Psoas muscle (tissue), 8 donors: ENCODE results near the gene MAT2A. TPM values are rescaled to one million over a fixed set of nuclear protein-coding genes. Genes with fewer than 3 reads are reported as not detected.

Experiments
- ATAC-seq, 4 donors: fragments of 200-7000 bp; cut with Tn5 transposase; one replicate each; pipeline ENCODE4 v1.9.1; 2020; ENCODE audit warnings: moderate library complexity in 3 of 4, mild to moderate bottlenecking in 2 of 4
- DNase-seq, 2 donors: peaks; one replicate each; pipeline ENCODE4 v3.0.0-alpha.2; 2020
- H3K27ac ChIP-seq: fragments of 200-600 bp; one replicate; pipeline ENCODE4 v1.8.0; 2022
- H3K27me3 ChIP-seq, 3 donors: fragments of 200-600 bp in 1 of 3; one replicate each; pipeline versions ENCODE4 v1.6.1 to v1.8.0; 2013 to 2022; ENCODE audit warnings: low read length in 2 of 3, mild to moderate bottlenecking in 2 of 3, moderate library complexity in 1 of 3; ENCODE audit not compliant: insufficient read depth in 3 of 3
- H3K36me3 ChIP-seq, 2 donors: fragments of 200-600 bp in 1 of 2; one replicate each; pipeline versions ENCODE4 v1.6.1 to v1.8.0; 2013 to 2022; ENCODE audit warnings: low read depth in 1 of 2, mild to moderate bottlenecking in 1 of 2, moderate library complexity in 1 of 2; ENCODE audit not compliant: insufficient read depth in 1 of 2
- H3K4me1 ChIP-seq: fragments of 200-600 bp; one replicate; pipeline ENCODE4 v1.8.0; 2022
- H3K4me3 ChIP-seq: fragments of 200-600 bp; one replicate; pipeline ENCODE4 v1.8.0; 2022; ENCODE audit warnings: mild to moderate bottlenecking
- H3K9me3 ChIP-seq: fragments of 200-600 bp; one replicate; pipeline ENCODE4 v1.8.0; 2022
- WGBS, 3 donors: extraction: QIAGEN DNeasy Blood & Tissue Kit; methylation state at CpG; one replicate each; pipeline versions ENCODE4 v1.1.6 to v1.1.7; 2013; 5-methylcytosine and 5-hydroxymethylcytosine counted together
- intact Hi-C, 2 donors: fragments of 100-400 bp; cut with DNase I; formaldehyde crosslinking; loops; one replicate each; pipeline versions ENCODE4 v1.11.0 to v1.14.2; 2022
- polyA plus RNA-seq, 3 donors: library from polyadenylated mRNA; stranded (reverse); fragments of 200-250 nt; gene quantifications; one replicate each; pipeline ENCODE4 v1.2.3, GENCODE V29; 2013
- total RNA-seq, 4 donors: library from RNA; stranded (reverse); fragmentation: NEBNext Ultra II Directional in 2 of 4; extraction: Animal tissue kit (Norgen Biotek cat#: 25700) in 2 of 4; gene quantifications; one replicate each; pipeline versions ENCODE4 v1.2.1 to v1.2.4, GENCODE V29; 2021 to 2023
- TF ChIP-seq, protein P1 (sequence below): fragments of 200-600 bp; IDR thresholded peaks from one replicate; pipeline ENCODE4 v1.8.0; 2022; ENCODE audit warnings: antibody characterized with exemption
- donor health status: healthy with polysubstance abuse.
- donor health status: DM: no; HTN: no; CAD: no; lungs with moderate emphysema.
- donor health status: Bipolar disorder and iron deficiency.
- donor health status: healthy.
- donor health status: DM: yes; HTN: yes; CAD: no.
- donor health status: DM: no; HTN: no; CAD: no.
- donor health status: DM: no; HTN: no; CAD: no.
- donor health status: DM: yes; HTN: yes; CAD: no.

MAT2A gene
- total and polyA plus RNA-seq, 7 donors, result 55.9 to 356 (median 178) TPM

DNA sequence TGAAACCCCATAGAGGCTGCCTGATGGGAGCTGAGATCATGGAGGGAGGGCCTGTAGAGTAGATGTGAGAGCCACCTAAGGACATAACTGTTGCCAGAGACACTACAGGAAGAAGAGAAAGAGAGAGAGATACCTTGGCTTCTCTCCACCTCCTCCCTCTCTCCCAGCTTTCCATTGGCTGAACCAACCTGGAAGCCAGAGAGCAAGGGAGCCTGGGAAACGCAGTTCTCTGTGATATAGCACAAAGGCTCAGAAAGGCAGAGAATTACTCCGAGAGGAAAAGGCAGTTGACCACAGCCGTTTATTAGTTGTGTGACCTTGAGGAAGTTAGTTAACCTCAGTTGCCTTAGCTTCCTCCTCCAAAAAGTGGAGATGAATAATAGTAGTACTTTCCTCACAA lies 37.7 kb upstream of the MAT2A start:
- Histone ChIP-seq H3K4me1 (peaks cover 31% of the 10 kb centered on the region), H3K27ac (no peak overlapping the region), H3K4me3 (no peak overlapping the region), H3K36me3 (no peaks in the 10 kb centered on the region), H3K27me3 (no peaks in the 10 kb centered on the region), H3K9me3 (no peaks in the 10 kb centered on the region)
- TF ChIP-seq, protein P1, sequence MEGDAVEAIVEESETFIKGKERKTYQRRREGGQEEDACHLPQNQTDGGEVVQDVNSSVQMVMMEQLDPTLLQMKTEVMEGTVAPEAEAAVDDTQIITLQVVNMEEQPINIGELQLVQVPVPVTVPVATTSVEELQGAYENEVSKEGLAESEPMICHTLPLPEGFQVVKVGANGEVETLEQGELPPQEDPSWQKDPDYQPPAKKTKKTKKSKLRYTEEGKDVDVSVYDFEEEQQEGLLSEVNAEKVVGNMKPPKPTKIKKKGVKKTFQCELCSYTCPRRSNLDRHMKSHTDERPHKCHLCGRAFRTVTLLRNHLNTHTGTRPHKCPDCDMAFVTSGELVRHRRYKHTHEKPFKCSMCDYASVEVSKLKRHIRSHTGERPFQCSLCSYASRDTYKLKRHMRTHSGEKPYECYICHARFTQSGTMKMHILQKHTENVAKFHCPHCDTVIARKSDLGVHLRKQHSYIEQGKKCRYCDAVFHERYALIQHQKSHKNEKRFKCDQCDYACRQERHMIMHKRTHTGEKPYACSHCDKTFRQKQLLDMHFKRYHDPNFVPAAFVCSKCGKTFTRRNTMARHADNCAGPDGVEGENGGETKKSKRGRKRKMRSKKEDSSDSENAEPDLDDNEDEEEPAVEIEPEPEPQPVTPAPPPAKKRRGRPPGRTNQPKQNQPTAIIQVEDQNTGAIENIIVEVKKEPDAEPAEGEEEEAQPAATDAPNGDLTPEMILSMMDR, result no peak
- 69 to 83% (median 78%) methylated on average over 3 of the region's 3 CpGs for WGBS, 3 donors
- no peak for DNase-seq
- no peak for ATAC-seq
- intact Hi-C loops, result loop anchor here in 1 of 2 donors (5.0 kb wide), 1 partner anchor 64 kb away; no protein-coding TSS in a partner anchor

DNA sequence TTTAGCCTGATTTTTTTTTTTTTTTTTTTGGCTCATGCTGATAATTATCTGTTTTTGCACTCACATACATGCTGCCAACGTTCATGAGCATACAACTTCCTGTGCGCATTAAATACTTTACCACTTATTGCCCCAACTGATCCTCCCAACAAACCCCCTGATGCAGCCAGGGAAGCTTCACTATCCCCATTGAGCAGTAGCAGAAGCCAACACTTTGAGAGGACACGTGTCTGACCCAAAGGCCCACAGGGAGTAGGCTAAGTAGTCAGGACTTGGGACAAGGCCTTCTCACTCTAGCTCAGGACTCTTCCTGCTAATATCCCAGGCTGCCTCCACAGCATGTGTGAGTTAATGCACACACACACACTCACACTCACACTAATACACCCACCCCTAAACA lies 36.2 kb upstream of the MAT2A start:
- TF ChIP-seq, protein P1, result no peak
- Histone ChIP-seq H3K4me1 (peaks cover 31% of the 10 kb centered on the region), H3K4me3 (no peak overlapping the region), H3K9me3 (no peaks in the 10 kb centered on the region), H3K27me3 (no peaks in the 10 kb centered on the region), H3K27ac (no peak overlapping the region), H3K36me3 (no peaks in the 10 kb centered on the region)
- 68 to 77% (median 71%) methylated on average over 3 of the region's 3 CpGs for WGBS, 3 donors
- DNase-seq, result no peak
- intact Hi-C loops, result loop anchor here in 1 of 2 donors (5.0 kb wide), 1 partner anchor 65 kb away; no protein-coding TSS in a partner anchor
- ATAC-seq, result no peak

DNA sequence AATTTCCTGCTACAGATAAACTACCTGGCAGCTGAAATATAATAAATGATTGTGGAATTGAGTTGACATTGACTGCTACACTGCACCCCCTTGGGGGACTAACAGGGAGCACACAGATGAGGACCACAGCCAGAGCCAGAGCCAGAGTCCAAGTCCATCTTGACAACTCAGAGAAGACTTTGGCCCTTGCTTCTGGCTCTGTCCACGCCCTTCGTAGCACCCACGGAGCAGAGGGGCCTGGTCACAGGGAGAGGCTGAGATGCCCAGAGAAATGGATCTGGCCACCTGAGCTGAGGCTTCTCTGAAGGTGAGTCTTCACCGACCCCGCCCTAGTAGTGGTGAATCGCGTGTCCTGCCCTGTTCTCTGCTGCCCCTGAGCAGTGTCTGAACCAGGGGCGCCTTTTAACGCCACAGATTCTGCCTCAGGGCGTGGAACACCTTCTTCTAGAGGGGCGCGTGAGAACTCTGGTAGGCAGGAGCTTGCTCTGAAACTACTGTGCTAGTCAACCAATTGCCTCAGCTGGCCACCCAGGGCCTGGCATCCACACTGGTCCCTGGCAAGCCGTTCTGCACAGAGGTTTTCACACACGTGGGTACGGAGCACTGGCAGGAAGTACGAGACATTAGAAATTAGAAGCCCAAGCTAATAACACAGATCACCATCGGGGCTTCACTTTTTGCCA lies 35.7 kb upstream of the MAT2A start:
- Histone ChIP-seq H3K27me3 (no peaks in the 10 kb centered on the region), H3K4me3 (no peak overlapping the region), H3K4me1 (peaks cover 31% of the 10 kb centered on the region), H3K27ac (peak overlapping the region; percentile 73), H3K36me3 (no peaks in the 10 kb centered on the region), H3K9me3 (no peaks in the 10 kb centered on the region)
- TF ChIP-seq, protein P1, result no peak
- ATAC-seq (peak in 2 of 4 donors; percentile 0), DNase-seq (peak in 1 of 2 donors; percentile 31)
- 64 to 81% (median 72%) methylated on average over 17 of the region's 17 CpGs for WGBS, 3 donors
- intact Hi-C loops, result loop anchor here in 1 of 2 donors (5.0 kb wide), 1 partner anchor 66 kb away; no protein-coding TSS in a partner anchor

DNA sequence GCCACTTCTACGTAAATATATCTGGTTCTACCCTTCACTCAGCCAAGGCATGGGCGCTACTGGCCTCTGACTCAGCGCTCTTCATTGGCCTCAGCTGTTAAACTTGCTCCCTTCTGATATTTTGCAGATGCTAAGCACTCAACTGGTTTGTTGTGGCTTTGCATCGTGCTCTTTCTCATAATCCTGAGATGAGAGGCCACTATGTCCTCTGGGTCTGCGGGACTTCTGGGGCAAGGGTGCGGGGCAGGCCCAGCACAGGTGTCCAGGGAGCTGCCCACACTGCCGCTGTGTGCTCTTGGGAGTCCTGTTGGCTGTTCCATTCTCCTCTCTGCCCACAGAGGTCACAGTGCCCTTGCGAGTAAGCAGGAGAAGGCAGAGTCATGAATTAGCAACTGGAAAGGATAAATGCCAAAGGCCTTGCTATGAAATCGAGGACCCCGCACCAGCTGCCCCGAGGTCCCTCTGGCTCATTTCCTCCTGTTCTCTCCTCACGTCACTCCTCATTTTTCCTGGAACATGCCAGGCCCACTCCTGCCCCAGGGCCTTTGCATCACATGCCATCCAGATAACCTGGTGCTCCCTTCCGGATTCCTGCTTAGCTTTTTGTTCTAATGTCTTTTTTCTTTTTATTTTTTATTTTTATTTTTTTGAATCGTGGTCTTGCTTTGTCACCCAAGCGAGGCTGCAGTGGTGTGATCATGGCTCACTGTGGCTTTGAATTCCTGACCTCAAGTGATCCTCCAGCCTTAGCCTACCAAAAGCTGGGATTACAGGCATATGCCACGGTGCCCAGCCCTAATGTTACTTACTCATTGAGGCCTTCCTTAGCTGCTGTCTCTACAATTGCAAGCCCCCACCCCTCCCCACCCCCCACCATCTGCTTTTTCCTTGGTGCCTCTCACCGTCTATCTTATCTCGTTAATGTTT lies 34.9 kb upstream of the MAT2A start:
- 51 to 65% (median 52%) methylated on average over 18 of the region's 18 CpGs for WGBS, 3 donors
- Histone ChIP-seq H3K27me3 (no peaks in the 10 kb centered on the region), H3K27ac (peak overlapping the region; percentile 73), H3K36me3 (no peaks in the 10 kb centered on the region), H3K4me3 (no peak overlapping the region), H3K4me1 (peaks cover 31% of the 10 kb centered on the region), H3K9me3 (no peaks in the 10 kb centered on the region)
- TF ChIP-seq, protein P1, result no peak
- ATAC-seq, result peak; percentile 22 to 39 (median 28)
- intact Hi-C loops, result loop anchor here (2.0 to 5.0 kb wide), 3 partner anchors 35 to 71 kb away; partner anchors contain the start of gene MAT2A (in 2 of the 2)
- DNase-seq, result no peak
